HG03103 (cell line): ENCODE measurements around the gene TPX2.
"Not testable (repeated sequence)": the region's sequence is repeated elsewhere in the genome, so short reads cannot be mapped to it uniquely, and the experiment has no call there.

Source experiments
- ATAC-seq: cut with Tn5 transposase; IDR thresholded peaks from one replicate; pipeline ENCODE4 v1.9.1; 2021; ENCODE audit warnings: low read depth; ENCODE audit not compliant: unreplicated experiment

The TPX2 gene

GRCh38 chr20:31719644-31720485 lies 19.2 kb upstream of the TPX2 start:
- no peak for ATAC-seq

- ATAC-seq: no peak
Measured at GRCh38 chr20:31720486-31721407, 18.3 kb upstream of the TPX2 start.

- no peak for ATAC-seq
Measured at GRCh38 chr20:31721408-31722256, 17.5 kb upstream of the TPX2 start.

GRCh38 chr20:31722257-31723068 lies 16.6 kb upstream of the TPX2 start, which contains the start of gene BCL2L1:
BCL2L1 (minus strand) TSS chr20:31722868; CDS start chr20:31722218, 650 bp downstream.
- ATAC-seq: peak; percentile 6

GRCh38 chr20:31723069-31723318 lies 16.1 kb upstream of the TPX2 start:
- ATAC-seq: peak; percentile 0

- ATAC-seq: peak; percentile 84
Measured at GRCh38 chr20:31723319-31724078, 15.6 kb upstream of the TPX2 start.

GRCh38 chr20:31731321-31731717 lies 7.8 kb upstream of the TPX2 start:
- no peak for ATAC-seq

- ATAC-seq: no peak
Measured at GRCh38 chr20:31739550-31739977, 474 bp downstream of the TPX2 start.

GRCh38 chr20:31740208-31740607 lies 1.1 kb downstream of the TPX2 start:
- ATAC-seq: no peak

GRCh38 chr20:31740656-31741323 lies 1.7 kb downstream of the TPX2 start:
- ATAC-seq: no peak

GRCh38 chr20:31746068-31746878 lies 7.2 kb downstream of the TPX2 start:
- ATAC-seq: no peak

- not testable (repeated sequence) for ATAC-seq
Measured at GRCh38 chr20:31747028-31747427, 7.9 kb downstream of the TPX2 start.

GRCh38 chr20:31747640-31748039 lies 8.6 kb downstream of the TPX2 start:
- no peak for ATAC-seq

- ATAC-seq: no peak
Measured at GRCh38 chr20:31749223-31749622, 10.1 kb downstream of the TPX2 start.

GRCh38 chr20:31751126-31751525 lies 12.0 kb downstream of the TPX2 start:
- ATAC-seq: no peak

GRCh38 chr20:31757254-31757653 lies 18.2 kb downstream of the TPX2 start:
- no peak for ATAC-seq

GRCh38 chr20:31758521-31758920 lies 19.4 kb downstream of the TPX2 start:
- no peak for ATAC-seq

GRCh38 chr20:31758991-31759390 lies 19.9 kb downstream of the TPX2 start:
- no peak for ATAC-seq
